Skin epidermis (tissue), 12 donors: ENCODE data around the gene BRD7.

Experiments
- H3K27ac ChIP-seq, 21 experiments: fragments of 200-600 bp; sonication (generic) in 11 of 21; one replicate each; pipeline ENCODE4 v1.5.0; 2020; ENCODE audit warnings: mild to moderate bottlenecking in 3 of 21, inconsistent platforms in 2 of 21, moderate library complexity in 2 of 21
- H3K4me3 ChIP-seq, 7 experiments: fragments of 200-600 bp; sonication (generic) in 2 of 7; one replicate each; pipeline ENCODE4 v1.5.0; 2020; ENCODE audit warnings: inconsistent platforms in 2 of 7, mild to moderate bottlenecking in 2 of 7, moderate library complexity in 1 of 7

Gene BRD7

GRCh38 chr16:50282010-50282538, 86.7 kb downstream of the BRD7 start:
- Histone ChIP-seq H3K4me3 (peak overlapping the region in 5 of 7 experiments; percentile 3 to 21 (median 12)), H3K27ac (peak overlapping the region in 20 of 21 experiments; percentile 21 to 99 (median 72))

DNA sequence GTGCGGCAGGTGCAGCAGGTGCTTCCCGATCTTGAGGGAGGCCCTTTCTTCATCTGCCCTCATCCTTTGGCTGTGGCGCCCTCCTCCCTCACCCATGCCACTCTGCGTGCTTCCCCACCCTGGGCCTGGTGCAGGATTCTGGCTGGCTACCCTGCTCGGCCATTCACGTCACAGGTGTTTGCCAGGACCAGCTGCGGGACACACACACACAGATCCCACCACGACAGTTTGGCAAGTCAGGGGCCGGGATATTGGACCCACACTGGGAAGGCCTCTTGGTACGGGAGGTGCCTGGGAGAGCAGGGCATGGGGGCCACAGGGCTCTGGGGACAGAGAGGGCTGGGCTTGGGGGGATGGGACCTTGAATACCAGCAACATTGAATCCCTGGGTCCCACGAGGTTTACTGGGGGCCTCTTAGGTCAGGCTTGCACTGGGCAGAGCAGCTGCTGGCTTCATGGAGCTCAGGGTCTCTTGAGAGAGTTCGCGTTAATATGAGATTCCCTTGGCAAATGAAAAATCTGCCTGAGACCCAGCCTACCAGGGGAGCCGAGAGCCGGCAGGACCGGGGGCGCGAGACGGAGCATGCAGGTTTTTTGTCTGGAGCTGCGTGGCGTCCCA, 87.3 kb downstream of the BRD7 start:
- H3K4me3 ChIP-seq: peak overlapping the region in 5 of 7 experiments; percentile 3 to 21 (median 12)
- peak overlapping the region in 20 of 21 experiments; percentile 4 to 99 (median 72) for H3K27ac ChIP-seq

- peak overlapping the region in 3 of 7 experiments; percentile 3 to 21 (median 12) for H3K4me3 ChIP-seq
- peak overlapping the region in 17 of 21 experiments; percentile 12 to 99 (median 69) for H3K27ac ChIP-seq
Measured at GRCh38 chr16:50280932-50281331, 87.9 kb downstream of the BRD7 start.

GRCh38 chr16:50279504-50279865, 89.3 kb downstream of the BRD7 start:
- peak overlapping the region in 1 of 7 experiments; percentile 13 for H3K4me3 ChIP-seq
- H3K27ac ChIP-seq: peak overlapping the region in 10 of 21 experiments; percentile 18 to 99 (median 62)

DNA sequence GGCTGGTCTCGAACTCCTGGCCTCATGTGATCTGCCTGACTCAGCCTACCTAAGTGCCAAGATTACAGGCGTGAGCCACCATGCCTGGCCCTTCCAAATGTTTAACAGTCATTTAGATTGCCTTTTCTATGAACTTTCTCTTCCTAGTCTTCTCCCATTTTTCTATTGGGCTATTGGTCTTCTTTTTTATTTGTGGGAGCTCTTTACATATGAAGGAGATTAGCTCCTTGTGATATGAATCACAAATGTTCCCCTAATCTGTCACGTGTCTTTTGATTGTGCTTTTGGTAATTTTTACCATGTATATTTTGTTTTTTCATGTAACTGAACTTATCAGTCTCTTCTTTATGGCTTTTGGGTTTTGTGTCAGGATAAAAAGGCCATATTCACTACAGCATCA, 90.5 kb downstream of the BRD7 start:
- Histone ChIP-seq H3K4me3 (no peak overlapping the region), H3K27ac (peak overlapping the region in 12 of 21 experiments; percentile 9 to 99 (median 57))

GRCh38 chr16:50276801-50277555, 91.8 kb downstream of the BRD7 start:
- H3K4me3 ChIP-seq: no peak overlapping the region
- peak overlapping the region in 9 of 21 experiments; percentile 16 to 99 (median 78) for H3K27ac ChIP-seq

- peak overlapping the region in 14 of 21 experiments; percentile 16 to 99 (median 88) for H3K27ac ChIP-seq
- no peak overlapping the region for H3K4me3 ChIP-seq
Measured at GRCh38 chr16:50276326-50276640, 92.5 kb downstream of the BRD7 start.

DNA sequence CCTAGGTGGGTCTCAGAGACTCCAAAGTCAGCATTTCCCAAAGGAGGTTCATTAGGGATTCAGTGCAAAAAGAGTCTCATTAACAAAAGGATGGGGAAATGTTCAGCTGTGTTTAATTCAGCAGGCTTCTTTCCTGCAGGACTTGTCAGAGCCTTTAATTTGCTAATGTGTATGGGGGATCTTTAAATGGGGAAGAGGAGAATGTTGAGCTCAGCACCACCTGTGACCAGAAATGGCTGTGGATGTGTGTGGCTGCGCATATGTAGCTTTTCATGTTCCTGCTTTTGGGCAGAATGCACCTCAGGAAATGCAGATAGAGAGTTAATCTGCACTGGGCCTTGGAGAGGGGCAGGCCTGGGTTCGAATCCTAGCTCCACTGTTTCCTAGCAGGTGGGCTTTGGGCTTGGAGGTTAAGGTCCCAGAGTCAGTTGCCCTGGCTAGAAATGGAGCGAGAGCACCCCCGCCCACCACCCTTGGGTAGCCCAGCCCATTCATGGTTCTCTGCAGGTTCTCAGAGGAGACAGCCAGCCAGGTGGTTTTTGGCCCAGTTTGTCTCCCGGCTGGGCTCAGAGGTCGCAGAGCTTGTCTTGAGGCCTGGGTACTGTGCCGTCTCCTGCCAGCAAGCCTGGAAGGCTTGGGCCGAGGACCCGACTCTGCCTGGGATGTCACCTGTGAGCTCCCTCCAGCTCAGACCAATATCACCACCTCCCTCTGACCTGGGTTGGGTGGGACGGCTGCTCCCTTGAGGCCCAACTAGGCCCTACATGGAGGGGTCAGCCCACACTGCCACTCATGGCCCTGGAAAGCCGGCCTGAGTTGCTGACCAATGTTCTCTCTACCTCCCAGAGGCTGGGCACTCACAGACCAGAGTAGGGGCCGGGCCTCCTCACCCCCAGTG, 93.1 kb downstream of the BRD7 start:
- H3K4me3 ChIP-seq: peak overlapping the region in 5 of 7 experiments; percentile 26 to 37 (median 29)

DNA sequence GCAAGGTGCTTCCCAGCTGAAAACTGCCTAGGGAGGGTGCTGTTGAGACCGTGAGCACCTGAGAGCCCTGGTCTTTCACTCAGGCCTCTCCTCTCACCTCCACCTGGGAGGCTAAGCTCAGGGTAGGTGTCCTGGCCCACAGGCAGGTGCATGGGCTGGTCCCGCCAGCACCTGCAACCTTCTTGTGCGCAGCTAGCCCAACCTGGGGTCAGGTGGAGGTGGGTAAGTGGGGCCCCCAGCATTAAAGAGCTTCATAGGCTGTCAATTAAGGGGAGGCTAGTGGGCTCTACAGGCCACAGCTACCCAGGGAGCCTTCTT, 93.7 kb downstream of the BRD7 start:
- H3K27ac ChIP-seq: peak overlapping the region in 20 of 21 experiments; percentile 55 to 99 (median 86)

More for the DNA sequence above, 93.1 kb downstream of the BRD7 start:
- H3K27ac ChIP-seq: peak overlapping the region in 18 of 21 experiments; percentile 55 to 99 (median 88)

DNA sequence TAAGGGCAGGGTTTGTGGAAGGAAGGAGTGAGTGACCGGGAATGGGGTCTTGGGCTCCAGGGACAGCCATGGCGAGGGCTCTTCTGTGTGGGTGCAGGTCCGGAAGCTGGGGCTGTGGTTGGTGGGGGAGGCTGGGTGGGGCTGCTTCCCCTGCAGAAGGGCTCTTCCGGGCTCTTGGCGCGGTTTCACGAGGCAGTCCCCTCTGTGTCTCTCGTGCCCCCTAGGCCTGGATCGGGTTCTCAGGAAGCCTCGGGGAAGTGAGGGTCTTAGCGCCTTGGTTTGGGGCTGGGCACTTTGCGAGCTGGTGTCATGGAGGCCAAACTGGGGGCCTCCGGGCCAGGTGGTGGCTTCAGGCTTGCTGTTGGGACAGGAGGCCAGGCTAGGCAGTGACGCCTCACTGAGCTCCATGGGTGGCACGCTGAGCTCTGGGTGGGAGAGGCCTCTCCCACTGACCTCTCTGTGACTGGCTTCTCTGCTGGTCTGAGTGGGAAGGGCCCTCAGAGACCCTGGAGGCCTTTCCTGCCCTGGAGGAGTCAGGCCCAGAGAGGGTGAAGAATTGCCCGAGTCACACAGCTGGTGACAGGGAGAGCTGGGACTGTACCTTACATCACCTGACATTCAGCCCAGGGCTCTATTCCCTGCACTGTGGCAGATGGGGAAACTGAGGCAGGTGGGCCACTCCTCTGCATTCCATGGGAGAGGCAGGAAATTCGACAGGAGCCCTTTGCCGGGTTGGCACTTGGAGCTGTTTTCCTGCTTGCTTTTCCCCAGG, 94.3 kb downstream of the BRD7 start:
- Histone ChIP-seq H3K27ac (peak overlapping the region; percentile 55 to 99 (median 85)), H3K4me3 (peak overlapping the region; percentile 23 to 37 (median 29))

More for the DNA sequence above, 93.7 kb downstream of the BRD7 start:
- H3K4me3 ChIP-seq: peak overlapping the region; percentile 23 to 37 (median 29)

- H3K27ac ChIP-seq: peak overlapping the region; percentile 25 to 99 (median 85)
- peak overlapping the region; percentile 23 to 37 (median 29) for H3K4me3 ChIP-seq
Measured at GRCh38 chr16:50273888-50274325, 94.9 kb downstream of the BRD7 start.

DNA sequence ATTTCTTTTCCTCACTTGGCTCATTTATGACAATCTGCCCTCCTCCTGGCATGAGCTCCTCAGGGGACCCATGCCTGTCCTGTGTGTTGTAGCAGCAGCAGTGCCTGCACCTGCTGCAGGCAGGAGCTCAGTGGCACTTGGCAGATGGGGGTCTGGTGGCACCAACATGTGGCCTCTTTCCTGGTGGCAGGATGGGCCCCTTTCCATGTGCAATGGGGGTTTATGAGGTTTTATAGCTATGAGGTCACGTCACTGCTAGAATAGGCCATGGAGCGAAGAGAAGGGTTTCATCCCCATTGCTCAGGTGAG, 95.5 kb downstream of the BRD7 start:
- Histone ChIP-seq H3K4me3 (no peak overlapping the region), H3K27ac (peak overlapping the region in 16 of 21 experiments; percentile 55 to 99 (median 90))

DNA sequence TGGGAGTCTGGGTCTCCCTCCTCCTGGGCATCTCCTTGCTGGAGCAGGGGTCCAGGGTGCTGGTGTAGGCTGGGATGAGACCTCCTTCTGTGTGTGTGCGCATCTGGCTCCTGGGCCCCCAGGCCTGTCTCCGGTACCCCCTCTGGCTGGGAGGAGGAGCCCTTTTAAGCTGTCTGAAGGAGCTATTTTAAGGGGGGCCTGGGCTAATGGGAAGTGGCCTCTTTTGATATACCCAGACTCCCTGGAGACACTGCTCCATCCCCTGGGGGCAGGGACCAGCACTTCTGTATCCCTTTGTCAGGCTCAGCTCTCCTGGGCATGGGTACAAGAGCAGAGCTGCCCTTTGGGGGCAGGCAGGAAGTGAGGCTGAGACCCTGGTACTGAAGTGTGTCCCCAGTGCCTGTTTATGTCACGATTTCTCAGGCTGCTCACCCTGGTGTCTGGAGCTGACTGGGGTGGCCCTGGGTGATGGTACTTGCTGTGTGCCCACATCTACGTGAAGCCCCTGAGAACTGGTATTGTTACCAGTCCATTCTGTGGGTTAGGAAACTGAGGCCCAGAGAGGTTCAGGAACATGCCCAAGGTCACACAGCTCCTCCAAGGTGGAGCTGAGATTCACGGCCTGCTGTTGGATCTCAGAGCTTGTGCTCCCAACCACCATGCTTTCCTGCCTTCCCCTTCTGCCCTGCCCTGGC, 96.0 kb downstream of the BRD7 start:
- Histone ChIP-seq H3K4me3 (no peak overlapping the region), H3K27ac (peak overlapping the region in 14 of 21 experiments; percentile 7 to 99 (median 88))

DNA sequence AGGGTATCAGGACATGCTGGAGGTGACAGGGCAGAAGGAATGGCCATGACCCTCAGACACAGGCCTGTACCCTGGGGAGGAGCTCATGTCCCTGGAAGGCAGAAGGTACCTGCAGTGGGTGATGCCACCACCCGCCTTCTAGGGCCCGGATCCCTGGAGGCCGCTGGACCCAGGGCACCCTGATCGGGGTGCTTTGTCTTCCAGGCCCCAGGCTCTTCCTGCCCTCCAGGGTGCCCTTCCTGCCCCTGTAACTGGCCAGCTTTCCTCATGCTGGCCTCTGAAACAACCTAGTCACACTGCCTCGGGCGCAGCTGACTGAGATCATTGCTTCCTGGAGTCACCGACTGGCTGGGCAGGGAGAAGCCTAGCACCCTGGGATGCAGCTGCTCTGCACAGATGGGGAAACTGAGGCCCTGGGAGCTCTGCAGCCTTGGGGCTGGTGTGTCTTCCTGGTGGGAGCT, 96.6 kb downstream of the BRD7 start:
- H3K27ac ChIP-seq: peak overlapping the region in 10 of 21 experiments; percentile 7 to 99 (median 87)
- no peak overlapping the region for H3K4me3 ChIP-seq

- H3K4me3 ChIP-seq: no peak overlapping the region
- H3K27ac ChIP-seq: peak overlapping the region in 11 of 21 experiments; percentile 7 to 99 (median 31)
Measured at GRCh38 chr16:50271148-50272041, 97.4 kb downstream of the BRD7 start.

GRCh38 chr16:50270510-50271147, 98.2 kb downstream of the BRD7 start:
- no peak overlapping the region for H3K4me3 ChIP-seq
- H3K27ac ChIP-seq: peak overlapping the region in 4 of 21 experiments; percentile 8 to 99 (median 64)
